ENCODE results near the gene TP53AIP1. TPM values are rescaled to one million over a fixed set of nuclear protein-coding genes. Genes with fewer than 3 reads are reported as not detected.

TP53AIP1 gene
- total and polyA plus RNA-seq, 9 of the 15 experiments (the other 6 are each of a cell fraction or from before 2014, with no cell fraction given), result not detected

DNA sequence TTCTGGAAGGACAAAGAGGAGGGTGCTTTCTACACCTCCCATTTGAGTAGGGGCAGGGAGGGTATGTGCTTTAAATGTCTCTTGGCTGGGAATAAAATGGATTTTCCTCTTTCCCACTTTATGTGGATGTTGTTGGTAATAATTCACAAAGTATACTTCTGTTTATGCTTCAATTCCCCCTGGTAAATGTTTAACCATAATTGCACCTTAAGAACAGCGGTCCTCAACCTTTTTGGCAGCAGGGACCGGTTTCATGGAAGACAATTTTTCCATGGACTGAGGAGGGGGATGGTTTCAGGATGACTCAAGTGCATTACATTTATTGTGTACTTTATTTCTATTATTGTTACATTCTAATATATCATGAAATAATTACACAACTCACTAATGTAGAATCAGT is 4.0 kb upstream of the TP53AIP1 start (continued):
- TF ChIP-seq, protein P1, sequence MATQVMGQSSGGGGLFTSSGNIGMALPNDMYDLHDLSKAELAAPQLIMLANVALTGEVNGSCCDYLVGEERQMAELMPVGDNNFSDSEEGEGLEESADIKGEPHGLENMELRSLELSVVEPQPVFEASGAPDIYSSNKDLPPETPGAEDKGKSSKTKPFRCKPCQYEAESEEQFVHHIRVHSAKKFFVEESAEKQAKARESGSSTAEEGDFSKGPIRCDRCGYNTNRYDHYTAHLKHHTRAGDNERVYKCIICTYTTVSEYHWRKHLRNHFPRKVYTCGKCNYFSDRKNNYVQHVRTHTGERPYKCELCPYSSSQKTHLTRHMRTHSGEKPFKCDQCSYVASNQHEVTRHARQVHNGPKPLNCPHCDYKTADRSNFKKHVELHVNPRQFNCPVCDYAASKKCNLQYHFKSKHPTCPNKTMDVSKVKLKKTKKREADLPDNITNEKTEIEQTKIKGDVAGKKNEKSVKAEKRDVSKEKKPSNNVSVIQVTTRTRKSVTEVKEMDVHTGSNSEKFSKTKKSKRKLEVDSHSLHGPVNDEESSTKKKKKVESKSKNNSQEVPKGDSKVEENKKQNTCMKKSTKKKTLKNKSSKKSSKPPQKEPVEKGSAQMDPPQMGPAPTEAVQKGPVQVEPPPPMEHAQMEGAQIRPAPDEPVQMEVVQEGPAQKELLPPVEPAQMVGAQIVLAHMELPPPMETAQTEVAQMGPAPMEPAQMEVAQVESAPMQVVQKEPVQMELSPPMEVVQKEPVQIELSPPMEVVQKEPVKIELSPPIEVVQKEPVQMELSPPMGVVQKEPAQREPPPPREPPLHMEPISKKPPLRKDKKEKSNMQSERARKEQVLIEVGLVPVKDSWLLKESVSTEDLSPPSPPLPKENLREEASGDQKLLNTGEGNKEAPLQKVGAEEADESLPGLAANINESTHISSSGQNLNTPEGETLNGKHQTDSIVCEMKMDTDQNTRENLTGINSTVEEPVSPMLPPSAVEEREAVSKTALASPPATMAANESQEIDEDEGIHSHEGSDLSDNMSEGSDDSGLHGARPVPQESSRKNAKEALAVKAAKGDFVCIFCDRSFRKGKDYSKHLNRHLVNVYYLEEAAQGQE (IDR thresholded peaks at IDR 0.05; ENCODE audit: borderline replicate concordance), result no peak
- TF ChIP-seq, protein P1 (CRISPR knock-in tag; IDR thresholded peaks at IDR 0.05; ENCODE audit: low read depth), result no peak
- TF ChIP-seq IRF2 (CRISPR knock-in tag; IDR thresholded peaks at IDR 0.05) (no peak), SMAD3 (CRISPR knock-in tag; conservative IDR thresholded peaks at IDR 0.05) (no peak), ADNP (tag; IDR thresholded peaks at IDR 0.05) (no peak), FUS (optimal IDR thresholded peaks at IDR 0.05; ENCODE audit: low read depth, low read length) (no peak), POLR3A (IDR thresholded peaks at IDR 0.05; ENCODE audit: borderline replicate concordance, extremely low read depth, insufficient read depth, insufficient read length) (no peak), RBM25 (IDR thresholded peaks at IDR 0.05; ENCODE audit: low read depth, low read length, severe bottlenecking) (no peak), ZNF699 (CRISPR knock-in tag; IDR thresholded peaks at IDR 0.05; ENCODE audit: insufficient replicate concordance) (no peak), SOX6 (IDR thresholded peaks at IDR 0.05) (no peak), ZFX (CRISPR knock-in tag; IDR thresholded peaks at IDR 0.05) (no peak)
- TF ChIP-seq, protein P2, sequence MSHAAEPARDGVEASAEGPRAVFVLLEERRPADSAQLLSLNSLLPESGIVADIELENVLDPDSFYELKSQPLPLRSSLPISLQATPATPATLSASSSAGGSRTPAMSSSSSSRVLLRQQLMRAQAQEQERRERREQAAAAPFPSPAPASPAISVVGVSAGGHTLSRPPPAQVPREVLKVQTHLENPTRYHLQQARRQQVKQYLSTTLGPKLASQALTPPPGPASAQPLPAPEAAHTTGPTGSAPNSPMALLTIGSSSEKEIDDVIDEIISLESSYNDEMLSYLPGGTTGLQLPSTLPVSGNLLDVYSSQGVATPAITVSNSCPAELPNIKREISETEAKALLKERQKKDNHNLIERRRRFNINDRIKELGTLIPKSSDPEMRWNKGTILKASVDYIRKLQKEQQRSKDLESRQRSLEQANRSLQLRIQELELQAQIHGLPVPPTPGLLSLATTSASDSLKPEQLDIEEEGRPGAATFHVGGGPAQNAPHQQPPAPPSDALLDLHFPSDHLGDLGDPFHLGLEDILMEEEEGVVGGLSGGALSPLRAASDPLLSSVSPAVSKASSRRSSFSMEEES (CRISPR knock-in tag; IDR thresholded peaks at IDR 0.05), result no peak

All from K562 (cell line).